CD4-positive, alpha-beta T cell (primary cell): ENCODE data around the gene TMEM72. TPM values are rescaled to one million over a fixed set of nuclear protein-coding genes. Genes with fewer than 3 reads are reported as not detected.

Experiments
- ATAC-seq: fragments of 200-7000 bp; cut with Tn5 transposase; one replicate; pipeline ENCODE4 v1.10.0; 2022; ENCODE audit warnings: mild to moderate bottlenecking; ENCODE audit not compliant: poor library complexity
- CTCF ChIA-PET: fragments of 350-600 bp; sonication (Branson Sonifier 250); formaldehyde crosslinking; loops from one replicate; lab custom pipeline; 2021; ENCODE audit warnings: antibody characterized with exemption, inconsistent platforms; lab: Charles Lee
- POLR2A ChIA-PET: fragments of 350-600 bp; sonication (Branson Sonifier 250); formaldehyde crosslinking; loops from one replicate; lab custom pipeline; 2021; ENCODE audit warnings: antibody characterized with exemption, inconsistent platforms; lab: Charles Lee
- DNase-seq, 14 experiments: peaks; one replicate each; pipeline ENCODE4 v3.0.0-alpha.2; 2013 to 2020; ENCODE audit warnings: mixed read lengths in 2 of 14
- H3K27ac ChIP-seq, 2 donors: one replicate each; pipeline versions ENCODE4 v1.5.1 to v1.7.0; 2013; ENCODE audit warnings: low read length in 2 of 2, low read depth in 1 of 2, mild to moderate bottlenecking in 1 of 2
- H3K27me3 ChIP-seq, 2 experiments: 1 replicate in 1 of 2; 2 replicates in 1 of 2; pipeline versions ENCODE4 v1.6.1 to v1.7.0; 2013; ENCODE audit warnings: low read length in 2 of 2, control low read depth in 1 of 2, mild to moderate bottlenecking in 1 of 2, moderate library complexity in 1 of 2; ENCODE audit not compliant: insufficient read depth in 2 of 2, control insufficient read depth in 1 of 2
- H3K36me3 ChIP-seq: one replicate; pipeline ENCODE4 v1.6.1; 2013; ENCODE audit warnings: low read length, control low read depth; ENCODE audit not compliant: insufficient read depth
- H3K4me1 ChIP-seq: one replicate; pipeline ENCODE4 v1.6.1; 2013; ENCODE audit warnings: low read length, control low read depth; ENCODE audit not compliant: insufficient read depth
- H3K4me3 ChIP-seq: one replicate; pipeline ENCODE4 v1.5.1; 2013; ENCODE audit warnings: mild to moderate bottlenecking, low read length, moderate library complexity
- H3K9me3 ChIP-seq, 2 experiments: 1 replicate in 1 of 2; 2 replicates in 1 of 2; pipeline versions ENCODE4 v1.6.1 to v1.7.0; 2013; ENCODE audit warnings: low read length in 2 of 2, mild to moderate bottlenecking in 2 of 2, control low read depth in 1 of 2, moderate library complexity in 1 of 2; ENCODE audit not compliant: control insufficient read depth in 1 of 2, insufficient read depth in 1 of 2
- H3K27ac Mint-ChIP-seq: one replicate; pipeline ENCODE4 v1.8.0; 2020; ENCODE audit warnings: mixed read lengths
- H3K27me3 Mint-ChIP-seq: one replicate; pipeline ENCODE4 v1.8.0; 2021; ENCODE audit warnings: mixed read lengths
- H3K36me3 Mint-ChIP-seq: one replicate; pipeline ENCODE4 v1.8.0; 2021; ENCODE audit warnings: low read depth, mixed read lengths
- H3K4me1 Mint-ChIP-seq: one replicate; pipeline ENCODE4 v1.8.0; 2021; ENCODE audit warnings: low read depth, mixed read lengths
- H3K4me3 Mint-ChIP-seq: one replicate; pipeline ENCODE4 v1.8.0; 2020; ENCODE audit warnings: mild to moderate bottlenecking, mixed read lengths
- H3K9me3 Mint-ChIP-seq: one replicate; pipeline ENCODE4 v1.8.0; 2020; ENCODE audit warnings: mixed read lengths
- intact Hi-C, 2 experiments: fragments of 100-400 bp; cut with DNase I in 1 of 2; cut with micrococcal nuclease in 1 of 2; formaldehyde crosslinking; loops; one replicate each; pipeline versions ENCODE4 v1.15.1 to v1.9.0; 2023 to 2025; cut with DNase I, micrococcal nuclease
- total RNA-seq, 174 experiments: library from RNA in 2 of 174; stranded (reverse) in 2 of 174; gene quantifications; one replicate each; pipeline ENCODE4 v1.2.3 and lab custom pipeline; 2021 to 2026
- TF ChIP-seq, protein P1 (sequence below): fragments of 200-600 bp; IDR thresholded peaks from one replicate; pipeline ENCODE4 v1.8.0; 2022; ENCODE audit warnings: antibody characterized with exemption, mild to moderate bottlenecking

The TMEM72 gene
- total RNA-seq, 2 experiments from 2014 or later = not detected

DNA sequence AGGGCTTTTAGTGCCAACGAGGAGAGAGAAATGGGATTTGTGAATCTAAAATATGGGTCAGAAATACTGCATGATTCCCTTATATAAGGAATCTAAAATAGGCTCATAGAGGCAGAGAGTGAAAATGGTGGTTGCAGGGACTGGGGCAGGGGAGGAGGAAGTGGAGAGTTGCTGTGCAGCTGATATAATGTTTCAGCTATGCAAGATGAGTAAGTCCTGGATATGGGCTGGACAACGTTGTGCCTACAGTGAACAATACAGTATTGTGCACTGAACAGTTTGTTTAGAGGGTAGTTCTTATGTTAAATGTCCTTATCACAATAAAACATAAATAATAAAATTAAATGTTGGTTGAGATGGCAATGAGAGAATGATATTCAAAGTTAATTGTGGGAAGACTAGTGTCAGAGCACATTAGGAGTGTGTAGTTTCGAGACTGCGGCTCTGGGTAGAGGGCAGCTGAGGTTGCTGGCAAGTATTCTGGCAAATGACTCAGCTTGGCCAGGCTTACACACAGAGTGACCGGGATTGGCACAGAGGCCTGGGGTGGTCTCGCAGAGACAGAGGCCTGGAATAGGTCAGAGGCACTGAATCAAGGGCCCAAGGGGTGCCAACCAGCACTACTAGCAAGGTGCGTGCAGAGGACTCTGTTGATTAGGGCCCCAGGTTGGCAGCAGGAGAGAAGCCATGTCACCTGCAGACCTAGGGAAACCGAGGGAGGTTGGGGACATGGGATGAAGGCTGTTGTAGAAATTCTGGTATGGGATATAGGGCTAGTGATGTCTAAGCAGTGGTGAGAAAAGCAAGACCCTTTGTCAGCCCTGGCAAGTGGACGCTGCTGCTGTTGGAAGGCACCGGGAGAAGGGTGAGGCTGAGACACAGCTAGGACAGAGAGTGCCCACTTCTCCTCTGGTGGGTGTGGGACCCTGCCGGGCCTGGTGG is 70.3 kb downstream of the TMEM72 start:
- intact Hi-C loops = no loop called here
- Histone ChIP-seq H3K27me3 (no peaks in the 10 kb centered on the region), H3K27ac (no peak overlapping the region), H3K36me3 (no peaks in the 10 kb centered on the region), H3K4me1 (peaks cover 9% of the 10 kb centered on the region), H3K9me3 (no peaks in the 10 kb centered on the region), H3K4me3 (no peak overlapping the region)
- DNase-seq = peak in 1 of 14 experiments; percentile 27
- no peaks in the 10 kb centered on the region for H3K27me3 Mint-ChIP-seq
- POLR2A ChIA-PET = no interaction called here
- TF ChIP-seq, protein P1, sequence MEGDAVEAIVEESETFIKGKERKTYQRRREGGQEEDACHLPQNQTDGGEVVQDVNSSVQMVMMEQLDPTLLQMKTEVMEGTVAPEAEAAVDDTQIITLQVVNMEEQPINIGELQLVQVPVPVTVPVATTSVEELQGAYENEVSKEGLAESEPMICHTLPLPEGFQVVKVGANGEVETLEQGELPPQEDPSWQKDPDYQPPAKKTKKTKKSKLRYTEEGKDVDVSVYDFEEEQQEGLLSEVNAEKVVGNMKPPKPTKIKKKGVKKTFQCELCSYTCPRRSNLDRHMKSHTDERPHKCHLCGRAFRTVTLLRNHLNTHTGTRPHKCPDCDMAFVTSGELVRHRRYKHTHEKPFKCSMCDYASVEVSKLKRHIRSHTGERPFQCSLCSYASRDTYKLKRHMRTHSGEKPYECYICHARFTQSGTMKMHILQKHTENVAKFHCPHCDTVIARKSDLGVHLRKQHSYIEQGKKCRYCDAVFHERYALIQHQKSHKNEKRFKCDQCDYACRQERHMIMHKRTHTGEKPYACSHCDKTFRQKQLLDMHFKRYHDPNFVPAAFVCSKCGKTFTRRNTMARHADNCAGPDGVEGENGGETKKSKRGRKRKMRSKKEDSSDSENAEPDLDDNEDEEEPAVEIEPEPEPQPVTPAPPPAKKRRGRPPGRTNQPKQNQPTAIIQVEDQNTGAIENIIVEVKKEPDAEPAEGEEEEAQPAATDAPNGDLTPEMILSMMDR = no peak
- no peaks in the 10 kb centered on the region for H3K9me3 Mint-ChIP-seq
- H3K36me3 Mint-ChIP-seq = no peaks in the 10 kb centered on the region
- H3K27ac Mint-ChIP-seq = no peak overlapping the region
- no peaks in the 10 kb centered on the region for H3K4me1 Mint-ChIP-seq
- ATAC-seq = no peak
- H3K4me3 Mint-ChIP-seq = no peak overlapping the region
- CTCF ChIA-PET = no interaction called here

DNA sequence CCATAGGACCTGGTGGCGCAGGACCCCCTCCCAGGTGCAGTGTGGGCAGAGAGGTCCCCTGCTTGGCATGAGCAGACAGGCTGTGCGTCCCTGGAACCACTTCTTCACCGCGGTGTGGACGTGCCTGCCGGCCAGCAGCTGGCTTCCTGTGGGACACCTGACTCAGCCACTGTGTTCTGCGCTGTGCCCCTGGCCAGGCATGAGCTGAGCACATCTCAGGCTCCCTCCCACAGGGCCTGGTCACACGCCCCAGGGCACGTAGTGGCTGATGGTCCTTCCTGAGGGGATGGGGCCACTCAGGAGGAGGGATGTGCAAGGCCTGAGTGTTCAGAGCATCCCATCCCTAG is 71.0 kb downstream of the TMEM72 start:
- H3K36me3 ChIP-seq = no peaks in the 10 kb centered on the region
- Mint-ChIP-seq H3K4me1 (no peaks in the 10 kb centered on the region), H3K9me3 (no peaks in the 10 kb centered on the region), H3K27ac (no peak overlapping the region), H3K36me3 (no peaks in the 10 kb centered on the region), H3K4me3 (no peak overlapping the region), H3K27me3 (no peaks in the 10 kb centered on the region)
- ChIA-PET POLR2A (no interaction called here), CTCF (no interaction called here)
- no peaks in the 10 kb centered on the region for H3K27me3 ChIP-seq
- H3K9me3 ChIP-seq = no peaks in the 10 kb centered on the region
- ATAC-seq (no peak), DNase-seq (peak in 1 of 14 experiments; percentile 31)
- peaks cover 9% of the 10 kb centered on the region for H3K4me1 ChIP-seq
- TF ChIP-seq, protein P1 = no peak
- intact Hi-C loops = no loop called here
- H3K27ac ChIP-seq = no peak overlapping the region
- no peak overlapping the region for H3K4me3 ChIP-seq

DNA sequence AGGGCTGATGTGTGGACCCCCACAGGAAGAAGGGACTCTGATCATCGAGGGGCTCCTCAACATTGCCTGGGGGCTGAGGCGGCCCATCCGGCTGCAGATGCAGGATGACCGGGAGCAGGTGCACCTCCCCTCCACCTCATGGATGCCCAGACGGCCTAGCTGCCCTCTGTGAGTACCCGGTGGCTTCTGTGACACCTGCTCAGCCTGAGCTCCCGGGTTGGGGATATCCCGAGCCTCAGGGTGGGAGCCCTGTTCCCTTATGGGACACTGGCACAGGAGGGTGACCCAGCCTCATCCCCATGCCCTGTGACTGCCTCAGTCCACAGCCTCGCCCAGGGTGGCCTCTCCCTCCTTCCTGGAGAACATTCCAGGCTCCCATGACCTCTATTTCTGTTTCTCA is 71.4 kb downstream of the TMEM72 start:
- Histone ChIP-seq H3K4me1 (peaks cover 9% of the 10 kb centered on the region), H3K36me3 (no peaks in the 10 kb centered on the region), H3K27me3 (no peaks in the 10 kb centered on the region), H3K27ac (no peak overlapping the region), H3K9me3 (no peaks in the 10 kb centered on the region), H3K4me3 (no peak overlapping the region)
- ATAC-seq (no peak), DNase-seq (peak in 1 of 14 experiments; percentile 22)
- Mint-ChIP-seq H3K27me3 (no peaks in the 10 kb centered on the region), H3K4me1 (no peaks in the 10 kb centered on the region), H3K36me3 (no peaks in the 10 kb centered on the region), H3K4me3 (no peak overlapping the region), H3K9me3 (no peaks in the 10 kb centered on the region), H3K27ac (no peak overlapping the region)
- TF ChIP-seq, protein P1 = no peak
- intact Hi-C loops = no loop called here
- ChIA-PET POLR2A (no interaction called here), CTCF (no interaction called here)
